Esophagus (tissue), 2 donors: Measurements from ENCODE around the gene NAV1. TPM values are rescaled to one million over a fixed set of nuclear protein-coding genes. Genes with fewer than 3 reads are reported as not detected.
A peak's percentile ranks its signal among the peaks of the same experiment; 100 is the strongest.

Experiments
- H3K27ac ChIP-seq, 2 donors: one replicate each; pipeline ENCODE4 v1.5.1; 2013; ENCODE audit warnings: low read depth in 2 of 2, mild to moderate bottlenecking in 2 of 2, inconsistent platforms in 1 of 2, low read length in 1 of 2, moderate library complexity in 1 of 2
- H3K27me3 ChIP-seq, 2 donors: one replicate each; pipeline ENCODE4 v1.6.1; 2013; ENCODE audit warnings: low read length in 2 of 2, control low read depth in 1 of 2, mild to moderate bottlenecking in 1 of 2; ENCODE audit not compliant: insufficient read depth in 2 of 2, control insufficient read depth in 1 of 2
- H3K36me3 ChIP-seq, 2 donors: one replicate each; pipeline ENCODE4 v1.6.1; 2013; ENCODE audit warnings: low read length in 1 of 2; ENCODE audit not compliant: control insufficient read depth in 2 of 2, insufficient read depth in 2 of 2
- H3K4me1 ChIP-seq, 2 donors: one replicate each; pipeline ENCODE4 v1.6.1; 2013; ENCODE audit warnings: low read length in 1 of 2; ENCODE audit not compliant: control insufficient read depth in 2 of 2, insufficient read depth in 2 of 2
- H3K4me3 ChIP-seq, 2 donors: one replicate each; pipeline ENCODE4 v1.5.1; 2013; ENCODE audit warnings: low read length in 2 of 2, mild to moderate bottlenecking in 2 of 2, low read depth in 1 of 2, moderate library complexity in 1 of 2
- H3K9me3 ChIP-seq, 2 donors: one replicate each; pipeline ENCODE4 v1.6.1; 2013; ENCODE audit warnings: mild to moderate bottlenecking in 2 of 2, low read depth in 1 of 2, low read length in 1 of 2, moderate library complexity in 1 of 2; ENCODE audit not compliant: control insufficient read depth in 2 of 2, insufficient read depth in 1 of 2
- WGBS, 2 donors: extraction: QIAGEN DNeasy Blood & Tissue Kit; methylation state at CpG; one replicate each; pipeline ENCODE4 v1.1.7; 2013; 5-methylcytosine and 5-hydroxymethylcytosine counted together
- polyA plus RNA-seq, 2 donors: library from polyadenylated mRNA; stranded (reverse); fragments of 200-250 nt; gene quantifications; one replicate each; pipeline ENCODE4 v1.2.3, GENCODE V29; 2013
- donor health status: healthy with polysubstance abuse.
- donor health status: Bipolar disorder and iron deficiency.

NAV1 gene
- polyA plus RNA-seq, 2 donors: 3.9 to 4.6 TPM

GRCh38 chr1:201535046-201535918 lies 3.6 kb upstream of the NAV1 start:
- Histone ChIP-seq H3K36me3 (no peaks in the 10 kb centered on the region), H3K27me3 (no peaks in the 10 kb centered on the region), H3K9me3 (no peaks in the 10 kb centered on the region), H3K4me1 (peaks cover 8 to 21% of the 10 kb centered on the region in 2 donors), H3K27ac (peak overlapping the region; percentile 58 to 62), H3K4me3 (no peak overlapping the region)
- WGBS, 2 donors: 50 to 56% methylated on average over 6 of the region's 6 CpGs

GRCh38 chr1:201535919-201536245 lies 3.0 kb upstream of the NAV1 start:
- WGBS, 2 donors: 77 to 78% methylated on average over 6 of the region's 6 CpGs
- no peak overlapping the region for H3K4me3 ChIP-seq
- no peaks in the 10 kb centered on the region for H3K9me3 ChIP-seq
- peak overlapping the region; percentile 58 to 74 for H3K27ac ChIP-seq
- peaks cover 8 to 21% of the 10 kb centered on the region in 2 donors for H3K4me1 ChIP-seq
- no peaks in the 10 kb centered on the region for H3K36me3 ChIP-seq
- no peaks in the 10 kb centered on the region for H3K27me3 ChIP-seq

DNA sequence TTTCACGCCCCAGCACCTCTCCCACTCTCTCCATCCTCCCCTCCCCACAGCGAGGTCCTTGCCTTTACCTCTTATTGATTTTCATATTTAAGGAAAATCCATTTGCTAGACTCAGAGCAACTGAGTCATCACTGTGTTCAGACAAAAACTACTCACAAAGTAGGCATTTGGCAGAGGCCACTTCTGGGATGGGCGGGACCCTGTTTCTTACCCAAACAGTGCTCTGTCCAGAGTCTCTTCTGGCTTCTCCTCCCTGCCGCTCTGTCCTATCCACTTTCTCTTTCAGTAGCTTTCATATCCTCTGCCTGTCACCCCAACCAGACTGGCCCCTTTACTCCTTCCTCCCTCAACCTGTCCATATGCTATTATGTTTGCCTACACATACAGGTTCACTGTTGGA lies 2.4 kb upstream of the NAV1 start:
- H3K9me3 ChIP-seq: no peaks in the 10 kb centered on the region
- peaks cover 7 to 17% of the 10 kb centered on the region in 2 donors for H3K4me1 ChIP-seq
- 46 to 68% methylated on average over 4 of the region's 4 CpGs for WGBS, 2 donors
- H3K4me3 ChIP-seq: no peak overlapping the region
- peak overlapping the region; percentile 58 to 74 for H3K27ac ChIP-seq
- no peaks in the 10 kb centered on the region for H3K36me3 ChIP-seq
- no peaks in the 10 kb centered on the region for H3K27me3 ChIP-seq

GRCh38 chr1:201537028-201537427 lies 1.9 kb upstream of the NAV1 start:
- Histone ChIP-seq H3K4me3 (no peak overlapping the region), H3K27me3 (no peaks in the 10 kb centered on the region), H3K9me3 (no peaks in the 10 kb centered on the region), H3K36me3 (no peaks in the 10 kb centered on the region), H3K27ac (no peak overlapping the region), H3K4me1 (peaks cover 3 to 16% of the 10 kb centered on the region in 2 donors)
- 63 to 74% methylated on average over 2 of the region's 2 CpGs for WGBS, 2 donors

GRCh38 chr1:201537467-201537866 lies 1.5 kb upstream of the NAV1 start:
- WGBS, 2 donors: 98% methylated on average over 4 of the region's 4 CpGs
- H3K9me3 ChIP-seq: no peaks in the 10 kb centered on the region
- no peak overlapping the region for H3K4me3 ChIP-seq
- no peaks in the 10 kb centered on the region for H3K36me3 ChIP-seq
- H3K27me3 ChIP-seq: no peaks in the 10 kb centered on the region
- no peak overlapping the region for H3K27ac ChIP-seq
- peaks cover 3 to 16% of the 10 kb centered on the region in 2 donors for H3K4me1 ChIP-seq

DNA sequence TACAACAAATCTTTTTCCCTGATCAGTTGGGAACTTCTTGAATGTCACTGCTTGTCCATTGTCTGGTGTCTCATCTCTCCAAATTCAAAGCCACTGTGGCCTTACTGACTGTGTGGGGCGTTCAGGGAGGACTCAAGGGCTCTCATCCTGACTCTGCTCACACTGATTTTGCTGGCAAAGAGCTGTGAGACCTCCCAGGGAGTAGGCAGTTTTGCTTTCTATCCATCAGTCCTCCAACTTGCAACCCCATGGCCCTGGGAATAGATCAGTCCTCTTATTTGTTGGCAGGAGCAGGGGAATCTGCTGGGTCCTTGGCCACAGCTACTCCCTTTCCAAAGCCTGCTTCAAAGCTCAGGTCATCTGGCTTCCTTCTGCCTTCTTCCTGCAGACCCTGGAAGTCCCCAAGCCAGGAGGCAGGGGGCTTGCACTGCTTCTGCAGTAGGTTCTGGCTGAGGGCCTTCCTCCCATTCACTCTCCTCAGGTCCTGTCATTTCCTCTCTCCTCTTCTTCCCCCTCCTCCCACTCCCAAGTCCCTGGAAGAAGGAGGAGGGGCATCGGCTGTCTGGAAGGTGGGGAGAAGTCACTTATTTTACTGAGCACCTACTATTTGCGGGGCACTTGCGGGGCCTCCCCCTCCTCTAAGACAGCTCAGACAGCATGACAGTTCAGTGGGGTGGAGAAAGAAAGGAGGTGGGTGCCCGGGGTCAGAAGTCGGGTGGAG lies 876 bp upstream of the NAV1 start:
- 28 to 31% methylated on average over 6 of the region's 6 CpGs for WGBS, 2 donors
- Histone ChIP-seq H3K4me3 (peak overlapping the region; percentile 53 to 57), H3K36me3 (no peaks in the 10 kb centered on the region), H3K27ac (peak overlapping the region; percentile 50 to 57), H3K4me1 (peaks cover 3 to 16% of the 10 kb centered on the region in 2 donors), H3K27me3 (no peaks in the 10 kb centered on the region), H3K9me3 (no peaks in the 10 kb centered on the region)

- Histone ChIP-seq H3K27me3 (no peaks in the 10 kb centered on the region), H3K27ac (peak overlapping the region; percentile 50 to 57), H3K9me3 (no peaks in the 10 kb centered on the region), H3K4me1 (peaks cover 3 to 16% of the 10 kb centered on the region in 2 donors), H3K36me3 (no peaks in the 10 kb centered on the region), H3K4me3 (peak overlapping the region; percentile 53 to 57)
- 5% methylated on average over 45 to 47 of the region's 47 CpGs for WGBS, 2 donors
Observed at GRCh38 chr1:201539561-201540431, 869 bp downstream of the NAV1 start.

GRCh38 chr1:201540846-201541735 lies 2.2 kb downstream of the NAV1 start:
- WGBS, 2 donors: 77 to 81% methylated on average over 12 of the region's 12 CpGs
- H3K4me3 ChIP-seq: no peak overlapping the region
- H3K36me3 ChIP-seq: no peaks in the 10 kb centered on the region
- no peaks in the 10 kb centered on the region for H3K9me3 ChIP-seq
- H3K4me1 ChIP-seq: peaks cover 3 to 16% of the 10 kb centered on the region in 2 donors
- no peak overlapping the region for H3K27ac ChIP-seq
- no peaks in the 10 kb centered on the region for H3K27me3 ChIP-seq
